Activated T-cell treated with anti-CD3 and anti-CD28 coated beads for 1 hour (primary cell): ENCODE data around the gene EDC3.

Experiments used
- DNase-seq: peaks from one replicate; pipeline ENCODE4 v3.0.0-alpha.2; 2020; ENCODE audit warnings: low read depth

EDC3 gene

DNA sequence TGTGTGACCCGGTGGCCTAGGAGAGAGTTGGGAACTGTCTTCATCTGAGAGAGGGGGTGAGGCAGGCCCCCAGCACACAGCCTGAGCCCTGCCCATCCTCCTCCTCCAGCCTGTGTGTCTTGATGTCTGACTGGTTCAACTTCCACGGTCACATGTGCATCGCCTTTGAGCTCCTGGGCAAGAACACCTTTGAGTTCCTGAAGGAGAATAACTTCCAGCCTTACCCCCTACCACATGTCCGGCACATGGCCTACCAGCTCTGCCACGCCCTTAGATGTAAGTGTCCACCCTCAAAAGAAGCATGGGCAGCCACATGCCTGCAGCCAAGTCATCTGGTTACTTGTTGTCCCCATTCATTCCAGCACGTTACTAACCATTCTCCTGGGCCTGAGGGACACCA lies 70.1 kb downstream of the EDC3 start:
- no peak for DNase-seq

- no peak for DNase-seq
Observed at GRCh38 chr15:74624020-74624602, 71.7 kb downstream of the EDC3 start.

DNA sequence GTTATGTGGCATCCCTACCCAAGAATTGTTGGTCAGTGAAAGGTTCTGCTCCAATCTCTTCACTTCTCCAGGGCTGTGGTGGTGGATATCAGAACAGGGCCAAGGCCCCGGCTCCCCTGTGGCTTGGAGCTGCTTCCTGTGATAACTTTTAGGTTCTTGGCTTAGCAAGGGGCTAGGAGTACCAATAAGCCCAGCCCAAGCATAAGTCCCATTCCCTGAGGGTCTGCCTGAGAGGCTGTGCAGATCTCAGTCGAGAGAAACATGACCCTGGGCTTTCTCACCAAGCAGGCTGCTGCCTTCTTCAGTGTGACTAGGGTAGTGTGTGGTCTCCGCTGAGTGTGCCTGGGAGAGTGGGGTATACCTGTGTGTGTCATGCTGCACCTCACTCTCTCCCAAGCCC lies 73.1 kb downstream of the EDC3 start:
- no peak for DNase-seq

- no peak for DNase-seq
Observed at GRCh38 chr15:74621936-74622335, 73.9 kb downstream of the EDC3 start.

- no peak for DNase-seq
Observed at GRCh38 chr15:74621546-74621920, 74.3 kb downstream of the EDC3 start.

DNA sequence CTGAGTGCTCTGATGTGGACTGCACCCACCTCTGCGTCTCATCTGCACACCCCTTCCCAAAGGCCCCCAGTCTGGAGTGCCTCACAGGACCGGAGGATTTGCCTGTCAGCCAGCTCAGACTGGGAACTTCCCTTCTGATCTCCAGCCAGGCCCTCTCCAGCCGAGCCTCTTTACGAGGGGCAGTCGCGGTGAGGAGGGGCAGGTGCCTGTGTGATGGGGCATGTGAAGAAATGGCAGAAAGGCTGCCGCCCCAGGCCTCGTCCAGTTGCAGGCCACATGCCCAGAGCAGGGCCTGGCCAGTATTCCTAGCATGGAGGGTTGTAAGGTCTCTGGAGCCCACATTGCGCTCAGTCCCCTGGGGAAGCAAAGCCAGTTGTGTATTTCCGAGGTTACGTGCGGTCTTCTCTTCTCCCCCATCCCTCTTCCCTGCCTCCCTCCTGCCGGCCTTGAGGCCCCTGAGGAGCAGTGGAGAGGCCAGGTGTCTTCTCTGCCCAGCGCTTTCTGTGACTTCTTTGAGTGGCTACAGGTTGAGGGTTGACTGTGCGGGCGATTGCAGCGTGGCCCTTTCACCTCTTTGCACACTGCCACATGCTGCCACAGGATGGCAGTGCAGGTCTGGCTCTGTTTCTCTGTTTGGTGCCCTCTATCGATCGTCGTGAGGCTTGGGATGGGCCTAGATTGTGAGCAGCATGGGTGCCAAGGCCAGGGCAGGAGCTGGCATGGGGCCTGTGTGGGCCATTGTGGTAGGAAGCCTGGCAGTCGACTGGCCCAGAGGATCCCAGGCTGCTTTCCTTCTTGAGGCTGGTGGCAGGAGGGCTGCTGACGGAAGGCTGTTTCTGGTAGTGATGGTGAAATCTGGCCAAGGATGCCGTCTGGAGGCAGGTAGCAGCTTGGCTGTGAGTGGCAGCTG lies 74.9 kb downstream of the EDC3 start:
- peak; percentile 60 for DNase-seq

- no peak for DNase-seq
Observed at GRCh38 chr15:74619916-74620635, 75.7 kb downstream of the EDC3 start.

DNA sequence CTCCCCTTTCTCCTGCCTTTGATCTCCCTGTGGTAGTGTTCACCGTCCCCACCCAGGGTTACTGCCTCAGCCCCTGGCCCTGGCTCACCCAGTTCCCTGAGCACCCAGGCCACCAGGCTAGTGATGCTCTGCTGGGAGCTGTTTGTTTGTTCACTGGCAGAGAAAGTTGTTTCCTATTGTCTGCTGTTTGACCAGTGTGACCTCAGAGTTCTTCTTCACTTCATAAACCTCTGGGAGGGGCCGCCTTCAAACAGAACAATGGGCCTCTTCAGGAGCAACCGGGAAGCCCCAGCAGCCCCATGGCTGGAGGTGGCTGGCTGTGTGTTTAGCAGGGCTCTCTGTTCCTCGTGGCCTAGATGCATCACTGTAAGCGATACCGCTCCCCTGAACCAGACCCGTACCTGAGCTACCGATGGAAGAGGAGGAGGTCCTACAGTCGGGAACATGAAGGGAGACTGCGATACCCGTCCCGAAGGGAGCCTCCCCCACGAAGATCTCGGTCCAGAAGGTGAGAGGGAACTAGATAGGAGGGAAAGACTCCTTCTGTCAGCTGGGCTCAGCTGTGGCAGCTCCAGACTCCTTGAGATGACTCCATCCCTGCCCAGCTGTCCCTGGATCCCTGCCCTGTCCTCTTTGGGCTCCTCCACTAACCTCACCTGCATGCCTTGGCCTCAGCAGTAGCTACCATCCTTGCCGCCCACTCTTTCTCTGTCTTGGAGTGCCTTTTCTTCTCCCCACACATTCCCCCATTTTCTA lies 76.8 kb downstream of the EDC3 start:
- DNase-seq = no peak

DNA sequence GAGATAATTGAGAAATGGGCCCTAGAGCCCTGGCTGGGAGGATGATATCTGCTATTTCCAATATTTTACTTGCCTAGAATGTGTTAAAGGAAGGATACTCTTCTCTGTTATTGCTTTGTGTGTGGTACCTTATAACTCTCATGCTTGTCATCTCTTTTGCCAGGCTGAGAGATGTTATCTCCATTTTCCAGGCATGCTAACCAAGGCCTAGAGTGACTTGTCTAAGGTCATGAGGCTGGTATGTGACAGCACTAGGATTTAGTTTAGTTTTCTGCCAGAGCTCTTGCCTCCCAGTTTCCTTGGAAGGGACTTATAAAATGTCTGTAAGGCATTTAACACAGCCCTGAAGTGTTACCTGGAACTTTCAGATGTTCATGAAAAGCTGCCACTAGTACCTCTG lies 78.8 kb downstream of the EDC3 start:
- DNase-seq = no peak

- DNase-seq = peak; percentile 61
Observed at GRCh38 chr15:74616366-74616939, 79.4 kb downstream of the EDC3 start.

GRCh38 chr15:74615508-74616365 lies 80.1 kb downstream of the EDC3 start, which contains the start of gene CLK3:
Gene CLK3, plus strand, starts transcription at chr15:74615836. Its CDS starts 3,361 bp downstream, at chr15:74619197.
- peak; percentile 92 for DNase-seq

DNA sequence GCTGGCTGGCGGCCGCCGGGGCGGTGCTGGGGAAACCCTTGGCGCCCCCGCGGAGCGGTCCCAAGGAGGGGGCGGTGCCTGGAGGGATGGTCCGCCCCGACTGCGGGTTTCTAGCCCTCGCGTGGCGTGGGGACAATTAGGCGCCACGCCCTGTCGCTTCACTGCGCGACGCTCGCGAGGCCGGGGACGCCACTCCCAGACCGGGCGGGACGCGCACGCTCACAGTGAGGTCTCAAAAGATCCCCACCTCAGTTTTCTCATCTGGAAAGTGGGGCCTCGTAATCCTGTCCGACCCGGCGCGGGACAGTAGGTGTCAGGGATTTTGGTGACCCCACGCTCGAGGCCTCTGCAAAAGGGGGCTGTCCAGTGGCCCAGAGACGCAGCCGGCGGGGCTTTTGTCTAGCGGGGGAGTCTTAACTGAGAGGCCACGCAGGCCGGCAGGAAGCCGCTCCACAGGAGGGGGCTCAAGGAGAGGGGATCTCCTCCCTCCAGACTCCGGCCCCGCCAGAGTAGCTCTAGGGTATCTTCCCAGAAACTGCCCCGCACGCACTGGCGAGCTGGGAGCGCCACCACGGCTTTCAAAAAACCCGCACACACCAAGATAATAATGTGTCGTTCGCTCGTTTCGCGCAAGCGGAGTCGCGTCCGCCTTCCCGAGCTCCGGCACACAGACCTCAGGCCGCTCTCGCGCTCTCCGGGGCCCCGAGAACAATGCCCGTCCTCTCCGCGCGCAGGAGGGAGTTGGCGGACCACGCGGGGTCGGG lies 80.9 kb downstream of the EDC3 start:
- DNase-seq = peak; percentile 83

DNA sequence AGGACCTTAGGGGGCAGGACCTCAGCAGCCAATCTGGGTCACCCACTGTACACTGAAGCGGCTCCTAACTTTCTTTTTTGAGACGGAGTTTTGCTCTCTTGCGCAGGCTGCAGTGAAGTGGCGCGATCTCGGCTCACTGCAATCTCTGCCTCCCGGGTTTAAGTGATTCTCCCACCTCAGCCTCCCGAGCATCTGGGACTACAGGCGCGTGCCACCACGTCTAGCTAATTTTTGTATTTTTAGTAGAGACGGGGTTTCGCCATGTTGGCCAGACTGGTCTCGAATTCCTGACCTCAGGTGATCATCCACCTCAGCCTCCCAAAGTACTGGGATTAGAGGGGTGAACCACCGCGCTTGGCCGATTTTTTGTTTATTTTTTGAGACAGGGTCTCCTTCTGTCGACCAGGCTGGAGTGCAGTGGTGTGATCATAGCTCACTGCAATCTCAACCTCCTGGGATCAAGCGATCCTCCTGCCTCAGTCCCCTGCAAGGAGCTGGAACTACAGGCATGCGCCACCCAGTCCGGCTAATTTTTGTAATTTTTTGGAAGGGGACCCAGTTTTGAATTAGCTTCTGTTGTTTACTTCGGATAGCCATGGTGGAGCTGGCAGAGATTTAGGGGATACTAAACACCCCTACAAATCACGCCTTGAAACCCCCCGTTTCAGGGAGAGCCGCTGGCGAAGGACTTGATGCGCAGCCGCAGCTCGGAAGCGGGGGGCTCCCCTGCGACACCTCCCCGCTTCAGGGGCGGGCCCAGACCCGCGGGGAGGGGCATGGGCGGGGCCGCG lies 81.7 kb downstream of the EDC3 start:
- no peak for DNase-seq

GRCh38 chr15:74613089-74613952 lies 82.5 kb downstream of the EDC3 start:
- no peak for DNase-seq

- DNase-seq = no peak
Observed at GRCh38 chr15:74612677-74613076, 83.1 kb downstream of the EDC3 start.

- DNase-seq = no peak
Observed at GRCh38 chr15:74611834-74612233, 84.0 kb downstream of the EDC3 start.

DNA sequence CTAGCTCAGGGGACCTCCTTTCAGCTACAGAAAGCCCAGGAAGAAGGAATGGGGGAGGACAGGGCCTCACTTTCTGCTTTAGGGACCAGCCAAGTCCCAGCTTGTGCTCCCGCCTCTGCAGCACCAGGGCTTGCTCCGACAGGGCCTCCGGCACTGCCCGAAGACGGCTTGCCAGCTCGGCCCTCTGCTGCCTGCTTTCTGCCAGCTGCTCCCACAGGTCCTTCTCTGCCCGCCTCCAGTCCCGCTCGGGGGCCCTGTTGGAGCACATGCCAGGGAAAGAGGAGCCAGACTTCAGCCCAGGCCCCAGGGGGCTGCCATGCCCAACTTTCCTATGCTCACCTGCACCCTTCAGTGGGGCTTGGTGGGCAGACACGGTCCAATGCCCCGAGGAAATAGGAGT lies 84.5 kb downstream of the EDC3 start:
- DNase-seq = no peak

- DNase-seq = no peak
Observed at GRCh38 chr15:74610302-74610951, 85.4 kb downstream of the EDC3 start.
